Hepatocyte (in vitro differentiated cells): ENCODE measurements around the gene ESRRG. TPM values are rescaled to one million over a fixed set of nuclear protein-coding genes. Genes with fewer than 3 reads are reported as not detected.

Source experiments
- DNase-seq: peaks from one replicate; pipeline ENCODE4 v3.0.0-alpha.2; 2016; ENCODE audit warnings: low spot score
- H2AFZ ChIP-seq: fragments of 200-600 bp; sonication (generic); 2 replicates; pipeline ENCODE4 v1.6.0; 2016; ENCODE audit warnings: antibody characterized with exemption, mild to moderate bottlenecking
- H3K27ac ChIP-seq: fragments of 200-600 bp; sonication (generic); 2 replicates; pipeline ENCODE4 v1.5.1; 2016; ENCODE audit warnings: mild to moderate bottlenecking
- H3K27me3 ChIP-seq: fragments of 200-600 bp; sonication (generic); 2 replicates; pipeline ENCODE4 v1.6.1; 2016
- H3K36me3 ChIP-seq: fragments of 200-600 bp; sonication (generic); replicated peaks from 2 replicates; pipeline ENCODE4 v1.5.1; 2016; ENCODE audit warnings: low read depth; ENCODE audit not compliant: insufficient read depth
- H3K4me1 ChIP-seq: fragments of 200-600 bp; sonication (generic); 2 replicates; pipeline ENCODE4 v1.5.1; 2016; ENCODE audit warnings: mild to moderate bottlenecking, moderate library complexity; ENCODE audit not compliant: insufficient read depth
- H3K4me2 ChIP-seq: fragments of 200-600 bp; sonication (generic); 2 replicates; pipeline ENCODE4 v1.6.0; 2016
- H3K4me3 ChIP-seq: fragments of 200-600 bp; sonication (generic); 2 replicates; pipeline ENCODE4 v1.5.1; 2016; ENCODE audit warnings: mild to moderate bottlenecking
- H3K79me2 ChIP-seq: fragments of 200-600 bp; sonication (generic); 2 replicates; pipeline ENCODE4 v1.6.0; 2017; ENCODE audit warnings: mild to moderate bottlenecking
- H3K9me2 ChIP-seq: fragments of 200-600 bp; sonication (generic); replicated peaks from 2 replicates; pipeline ENCODE4 v1.6.0; 2017; ENCODE audit warnings: mild to moderate bottlenecking; ENCODE audit not compliant: insufficient read depth
- H3K9me3 ChIP-seq: fragments of 200-600 bp; sonication (generic); 2 replicates; pipeline ENCODE4 v1.5.1; 2016; ENCODE audit warnings: low read depth, mild to moderate bottlenecking
- H4K20me1 ChIP-seq: fragments of 200-600 bp; sonication (generic); 2 replicates; pipeline ENCODE4 v1.6.0; 2016; ENCODE audit warnings: mild to moderate bottlenecking; ENCODE audit not compliant: insufficient read depth, poor library complexity, severe bottlenecking
- CTCF ChIP-seq: fragments of 200-600 bp; sonication (generic); IDR thresholded peaks from 2 replicates; pipeline ENCODE4 v1.5.1; 2016; ENCODE audit warnings: antibody characterized with exemption, mild to moderate bottlenecking; ENCODE audit not compliant: poor library complexity
- EZH2 ChIP-seq: fragments of 200-600 bp; sonication (generic); IDR thresholded peaks from 2 replicates; pipeline ENCODE4 v1.6.1; 2016; ENCODE audit warnings: antibody characterized with exemption, mild to moderate bottlenecking, borderline replicate concordance
- EZH2phosphoT487 ChIP-seq: fragments of 200-600 bp; sonication (generic); IDR thresholded peaks from one replicate; pipeline ENCODE4 v1.6.1; 2018; ENCODE audit warnings: antibody characterized with exemption, mild to moderate bottlenecking, low read depth, moderate library complexity; ENCODE audit not compliant: unreplicated experiment, severe bottlenecking
- WGBS: methylation state at CpG from one replicate; pipeline ENCODE4 v1.1.6; 2016; ENCODE audit warnings: low lambda C conversion rate; ENCODE audit errors: missing lambda C conversion rate; 5-methylcytosine and 5-hydroxymethylcytosine counted together
- polyA plus RNA-seq: library from polyadenylated mRNA; unstranded; fragments of >200 nt; fragmentation: Nextera tagmentation; extraction: Ambion mirVana; gene quantifications from 2 replicates; pipeline ENCODE4 v1.2.1, GENCODE V29; 2016
- total RNA-seq: library from RNA; depleted of rRNA; stranded (reverse); fragments of >200 nt; gene quantifications from 2 replicates; pipeline ENCODE4 v1.2.3, GENCODE V29; 2014

Gene ESRRG
- total and polyA plus RNA-seq, 2 experiments from 2014 or later = 2.8 to 10.3 TPM

- Histone ChIP-seq H3K9me2 (no peaks in the 10 kb centered on the region), H3K79me2 (no peaks in the 10 kb centered on the region), H3K36me3 (no peaks in the 10 kb centered on the region), H3K9me3 (no peaks in the 10 kb centered on the region), H3K27ac (no peak overlapping the region), H3K4me3 (no peak overlapping the region), H3K4me1 (no peaks in the 10 kb centered on the region), H2AFZ (no peak overlapping the region), H3K27me3 (no peaks in the 10 kb centered on the region), H3K4me2 (no peak overlapping the region), H4K20me1 (no peaks in the 10 kb centered on the region)
- TF ChIP-seq EZH2 (no peak), CTCF (no peak), EZH2phosphoT487 (no peak)
- DNase-seq = no peak
- 54% methylated on average over 2 of the region's 2 CpGs for WGBS
These were observed 180.5 kb downstream of the ESRRG start for GRCh38 chr1:216542741-216543140.

- H3K36me3 ChIP-seq = no peaks in the 10 kb centered on the region
- TF ChIP-seq EZH2phosphoT487 (no peak), EZH2 (no peak), CTCF (no peak)
- H3K4me2 ChIP-seq = no peak overlapping the region
- no peaks in the 10 kb centered on the region for H3K4me1 ChIP-seq
- no peaks in the 10 kb centered on the region for H3K9me3 ChIP-seq
- no peak overlapping the region for H3K4me3 ChIP-seq
- no peaks in the 10 kb centered on the region for H3K79me2 ChIP-seq
- H3K27ac ChIP-seq = no peak overlapping the region
- 90% methylated on average over 1 of the region's 1 CpG for WGBS
- DNase-seq = no peak
- H2AFZ ChIP-seq = no peak overlapping the region
- no peaks in the 10 kb centered on the region for H3K9me2 ChIP-seq
- no peaks in the 10 kb centered on the region for H3K27me3 ChIP-seq
- H4K20me1 ChIP-seq = no peaks in the 10 kb centered on the region
These were observed 181.0 kb downstream of the ESRRG start for GRCh38 chr1:216542263-216542662.

GRCh38 chr1:216535751-216536150 is 187.5 kb downstream of the ESRRG start:
- Histone ChIP-seq H3K4me2 (no peak overlapping the region), H3K27me3 (no peaks in the 10 kb centered on the region), H3K4me3 (no peak overlapping the region), H3K36me3 (no peaks in the 10 kb centered on the region), H3K4me1 (no peaks in the 10 kb centered on the region), H4K20me1 (no peaks in the 10 kb centered on the region), H3K9me2 (no peaks in the 10 kb centered on the region), H3K79me2 (no peaks in the 10 kb centered on the region), H3K9me3 (no peaks in the 10 kb centered on the region), H2AFZ (no peak overlapping the region), H3K27ac (no peak overlapping the region)
- WGBS = 92% methylated on average over 2 of the region's 2 CpGs
- no peak for TF ChIP-seq EZH2
- no peak for DNase-seq

GRCh38 chr1:216535059-216535458 is 188.2 kb downstream of the ESRRG start:
- WGBS = 96% methylated on average over 1 of the region's 1 CpG
- H4K20me1 ChIP-seq = no peaks in the 10 kb centered on the region
- no peak overlapping the region for H3K4me3 ChIP-seq
- TF ChIP-seq CTCF = no peak
- TF ChIP-seq EZH2 = no peak
- TF ChIP-seq EZH2phosphoT487 = no peak
- H3K27ac ChIP-seq = no peak overlapping the region
- H2AFZ ChIP-seq = no peak overlapping the region
- H3K9me3 ChIP-seq = no peaks in the 10 kb centered on the region
- DNase-seq = no peak
- no peaks in the 10 kb centered on the region for H3K79me2 ChIP-seq
- no peak overlapping the region for H3K4me2 ChIP-seq
- H3K4me1 ChIP-seq = no peaks in the 10 kb centered on the region
- H3K27me3 ChIP-seq = no peaks in the 10 kb centered on the region
- H3K9me2 ChIP-seq = no peaks in the 10 kb centered on the region
- H3K36me3 ChIP-seq = no peaks in the 10 kb centered on the region
